ENCODE results near the gene NEK2. TPM values are rescaled to one million over a fixed set of nuclear protein-coding genes. Genes with fewer than 3 reads are reported as not detected.
A peak's percentile ranks its signal among the peaks of the same experiment; 100 is the strongest.

The NEK2 gene
- total and polyA plus RNA-seq, 8 donors = 1.3 to 30.4 (median 15.4) TPM

GRCh38 chr1:211715971-211716370 is 40.5 kb upstream of the NEK2 start:
- no peak for ATAC-seq
- no peak for DNase-seq
- H3K27ac ChIP-seq = no peak overlapping the region
- no peaks in the 10 kb centered on the region for H3K9me3 ChIP-seq
- no peaks in the 10 kb centered on the region for H3K4me1 ChIP-seq
- H3K4me3 ChIP-seq = no peak overlapping the region
- intact Hi-C loops (cut with DNase I) = no loop called here
- TF ChIP-seq CTCF (IDR thresholded peaks at IDR 0.05) = no peak
- H3K27me3 ChIP-seq = no peaks in the 10 kb centered on the region
- H3K36me3 ChIP-seq = no peaks in the 10 kb centered on the region

GRCh38 chr1:211714154-211714553 is 38.7 kb upstream of the NEK2 start:
- ATAC-seq = no peak
- no peak for DNase-seq

GRCh38 chr1:211713231-211713630 is 37.8 kb upstream of the NEK2 start:
- Histone ChIP-seq H3K4me3 (no peak overlapping the region), H3K4me1 (no peaks in the 10 kb centered on the region), H3K36me3 (no peaks in the 10 kb centered on the region), H3K27me3 (no peaks in the 10 kb centered on the region), H3K27ac (no peak overlapping the region), H3K9me3 (no peaks in the 10 kb centered on the region)
- ATAC-seq = no peak
- no peak for TF ChIP-seq CTCF (IDR thresholded peaks at IDR 0.05)
- intact Hi-C loops (cut with DNase I) = no loop called here
- no peak for DNase-seq

More at GRCh38 chr1:211714154-211714553, 38.7 kb upstream of the NEK2 start:
- H3K4me3 ChIP-seq = no peak overlapping the region
- TF ChIP-seq CTCF (IDR thresholded peaks at IDR 0.05) = no peak
- no peaks in the 10 kb centered on the region for H3K36me3 ChIP-seq
- no peaks in the 10 kb centered on the region for H3K27me3 ChIP-seq
- H3K4me1 ChIP-seq = no peaks in the 10 kb centered on the region
- H3K27ac ChIP-seq = no peak overlapping the region
- no peaks in the 10 kb centered on the region for H3K9me3 ChIP-seq
- intact Hi-C loops (cut with DNase I) = no loop called here

GRCh38 chr1:211711315-211711705 is 35.9 kb upstream of the NEK2 start:
- intact Hi-C loops (cut with DNase I) = no loop called here
- no peak overlapping the region for H3K4me3 ChIP-seq
- DNase-seq (no peak), ATAC-seq (no peak)
- no peak for TF ChIP-seq CTCF (IDR thresholded peaks at IDR 0.05)
- H3K36me3 ChIP-seq = no peaks in the 10 kb centered on the region
- H3K27me3 ChIP-seq = no peaks in the 10 kb centered on the region
- peak overlapping the region in 1 of 2 donors; percentile 33 for H3K27ac ChIP-seq
- H3K4me1 ChIP-seq = no peaks in the 10 kb centered on the region
- no peaks in the 10 kb centered on the region for H3K9me3 ChIP-seq

- no peaks in the 10 kb centered on the region for H3K9me3 ChIP-seq
- ATAC-seq (no peak), DNase-seq (no peak)
- TF ChIP-seq CTCF (IDR thresholded peaks at IDR 0.05) = no peak
- intact Hi-C loops (cut with DNase I) = no loop called here
- no peak overlapping the region for H3K4me3 ChIP-seq
- no peaks in the 10 kb centered on the region for H3K4me1 ChIP-seq
- H3K27ac ChIP-seq = peak overlapping the region in 1 of 2 donors; percentile 33
- H3K36me3 ChIP-seq = no peaks in the 10 kb centered on the region
- H3K27me3 ChIP-seq = no peaks in the 10 kb centered on the region
Observed at GRCh38 chr1:211710566-211711314, 35.3 kb upstream of the NEK2 start.
